A673 (cell line): ENCODE measurements around the gene MPZL2. TPM values are rescaled to one million over a fixed set of nuclear protein-coding genes. Genes with fewer than 3 reads are reported as not detected.

Experiments
- BruUV-seq: library from RNA; stranded (reverse); fragments of 400-500 nt; replicated peaks from 2 replicates; lab custom pipeline; 2021; lab: Mats Ljungman, UMichigan
- CTCF ChIA-PET: fragments of 300-600 bp; sonication (Branson Sonifier 250); formaldehyde crosslinking; loops from one replicate; lab custom pipeline; 2022; ENCODE audit warnings: antibody characterized with exemption; lab: Charles Lee
- POLR2A ChIA-PET: fragments of 300-600 bp; sonication (Branson Sonifier 250); formaldehyde crosslinking; loops from one replicate; lab custom pipeline; 2022; ENCODE audit warnings: antibody characterized with exemption; ENCODE audit not compliant: low non-redundant PET; lab: Charles Lee
- DNase-seq: peaks from one replicate; pipeline ENCODE4 v3.0.0-alpha.2; 2015; ENCODE audit warnings: low spot score
- H3K27ac ChIP-seq: fragments of 200-600 bp; sonication (generic); 2 replicates; pipeline ENCODE4 v1.5.1; 2016; ENCODE audit warnings: mixed run types, low read depth, mild to moderate bottlenecking, mixed read lengths, antibody characterized with exemption, low read length; ENCODE audit not compliant: poor library complexity, severe bottlenecking
- H3K27me3 ChIP-seq: fragments of 200-600 bp; sonication (generic); replicated peaks from 2 replicates; pipeline ENCODE4 v1.6.1; 2017; ENCODE audit warnings: mixed run types, low read depth, mild to moderate bottlenecking, mixed read lengths, antibody characterized with exemption, low read length; ENCODE audit not compliant: insufficient read depth, poor library complexity
- H3K36me3 ChIP-seq: fragments of 200-600 bp; sonication (generic); 2 replicates; pipeline ENCODE4 v1.6.1; 2016; ENCODE audit warnings: mixed run types, mild to moderate bottlenecking, mixed read lengths, antibody characterized with exemption, low read length; ENCODE audit not compliant: insufficient read depth, poor library complexity, severe bottlenecking
- H3K4me1 ChIP-seq: fragments of 200-600 bp; sonication (generic); 2 replicates; pipeline ENCODE4 v1.6.1; 2017; ENCODE audit warnings: mixed run types, mild to moderate bottlenecking, mixed read lengths, antibody characterized with exemption, low read length; ENCODE audit not compliant: insufficient read depth, poor library complexity, severe bottlenecking
- H3K4me3 ChIP-seq: fragments of 200-600 bp; sonication (generic); 2 replicates; pipeline ENCODE4 v1.5.1; 2016; ENCODE audit warnings: low read depth, mixed run types, mild to moderate bottlenecking, mixed read lengths, low read length; ENCODE audit not compliant: poor library complexity, severe bottlenecking
- H3K9me3 ChIP-seq: fragments of 200-600 bp; sonication (generic); 2 replicates; pipeline ENCODE4 v1.6.1; 2016; ENCODE audit warnings: mixed run types, low read depth, mild to moderate bottlenecking, mixed read lengths, antibody characterized with exemption, low read length; ENCODE audit not compliant: poor library complexity, severe bottlenecking
- CTCF ChIP-seq: fragments of 300-800, 200-600 bp; sonication (generic); conservative IDR thresholded peaks from 2 replicates; pipeline ENCODE4 v1.5.1; 2017; ENCODE audit warnings: low read depth, mild to moderate bottlenecking, antibody characterized with exemption, low read length, moderate library complexity, mixed read lengths
- EZH2 ChIP-seq: fragments of 200-600 bp; sonication (generic); IDR thresholded peaks from 2 replicates; pipeline ENCODE4 v1.6.1; 2017; ENCODE audit warnings: borderline replicate concordance, low read depth, mild to moderate bottlenecking, mixed read lengths, antibody characterized with exemption, low read length; ENCODE audit not compliant: poor library complexity, severe bottlenecking
- intact Hi-C: fragments of 100-400 bp; cut with micrococcal nuclease; formaldehyde crosslinking; loops from one replicate; pipeline ENCODE4 v1.10.0; 2022; ENCODE audit not compliant: unreplicated experiment
- total RNA-seq: library from RNA; stranded (reverse); gene quantifications from 2 replicates; pipeline ENCODE4 v1.2.3, GENCODE V29; 2021

The MPZL2 gene
- total RNA-seq, 1 experiment from 2014 or later = not detected

- Histone ChIP-seq H3K4me1 (no peaks in the 10 kb centered on the region), H3K27me3 (peaks cover 61% of the 10 kb centered on the region), H3K36me3 (no peaks in the 10 kb centered on the region), H3K9me3 (no peaks in the 10 kb centered on the region), H3K4me3 (no peak overlapping the region), H3K27ac (no peak overlapping the region)
- ChIA-PET CTCF (no interaction called here), POLR2A (no interaction called here)
- TF ChIP-seq CTCF (no peak), EZH2 (no peak)
- intact Hi-C loops = no loop called here
- BruUV-seq = no TSS peak
- no peak for DNase-seq
Observed at GRCh38 chr11:118276422-118276821, 12.3 kb upstream of the MPZL2 start.

GRCh38 chr11:118275176-118275575 is 11.1 kb upstream of the MPZL2 start:
- POLR2A ChIA-PET = no interaction called here
- Histone ChIP-seq H3K27me3 (peaks cover 72% of the 10 kb centered on the region), H3K27ac (no peak overlapping the region), H3K4me1 (no peaks in the 10 kb centered on the region), H3K36me3 (no peaks in the 10 kb centered on the region), H3K4me3 (no peak overlapping the region), H3K9me3 (no peaks in the 10 kb centered on the region)
- CTCF ChIA-PET = no interaction called here
- intact Hi-C loops = no loop called here
- no TSS peak for BruUV-seq
- no peak for DNase-seq
- TF ChIP-seq CTCF (no peak), EZH2 (no peak)

DNA sequence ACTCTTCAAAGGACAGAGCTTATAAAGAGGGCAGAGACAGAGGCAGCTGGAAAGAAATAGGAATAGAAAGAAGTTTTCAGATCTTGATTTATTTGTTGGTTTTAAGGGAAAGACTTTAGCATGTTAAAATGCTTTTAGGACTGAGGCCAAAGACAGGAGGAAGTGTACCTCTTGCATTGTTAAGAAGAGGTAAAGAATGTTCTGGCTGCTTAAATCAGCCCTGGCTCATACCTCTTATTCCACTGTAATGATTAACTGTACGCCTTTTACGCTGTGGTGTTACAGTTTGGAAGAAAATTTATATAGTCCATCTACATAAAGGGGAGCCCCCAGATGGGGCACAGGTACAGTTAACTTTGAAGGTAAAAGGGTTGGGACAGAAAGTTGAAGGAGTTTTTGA is 10.1 kb upstream of the MPZL2 start:
- peaks cover 76% of the 10 kb centered on the region for H3K27me3 ChIP-seq
- H3K4me3 ChIP-seq = no peak overlapping the region
- DNase-seq = no peak
- H3K4me1 ChIP-seq = no peaks in the 10 kb centered on the region
- POLR2A ChIA-PET = no interaction called here
- BruUV-seq = no TSS peak
- no peaks in the 10 kb centered on the region for H3K9me3 ChIP-seq
- H3K36me3 ChIP-seq = no peaks in the 10 kb centered on the region
- H3K27ac ChIP-seq = no peak overlapping the region
- CTCF ChIA-PET = no interaction called here
- TF ChIP-seq CTCF (no peak), EZH2 (no peak)
- intact Hi-C loops = no loop called here
